ENCODE measurements around the gene TMEM263. TPM values are rescaled to one million over a fixed set of nuclear protein-coding genes. Genes with fewer than 3 reads are reported as not detected.

Gene TMEM263
- total RNA-seq, 1 experiment from 2014 or later: 41.1 TPM

Other genes with a start within 250 kb of the TMEM263 start
- gene RIC8B, start 181.2 kb upstream of the TMEM263 start, total RNA-seq (2014; rRNA removed; shearing (Covaris generic)): 12.1 and 14.9 TPM in 2 replicates
- gene MTERF2, start 31.2 kb downstream of the TMEM263 start, total RNA-seq (2014; rRNA removed; shearing (Covaris generic)): 14.9 and 18.1 TPM in 2 replicates
- 30.7 and 38.0 TPM in 2 replicates for gene CRY1, start 137.6 kb downstream of the TMEM263 start, total RNA-seq (2014; rRNA removed; shearing (Covaris generic))

All from SJCRH30 (cell line).